H1 (cell line): Measurements from ENCODE around the gene SLC2A10. TPM values are rescaled to one million over a fixed set of nuclear protein-coding genes. Genes with fewer than 3 reads are reported as not detected.

Source experiments
- CTCF ChIA-PET: fragments of 300-600 bp; sonication (Branson Sonifier 250); formaldehyde crosslinking; loops from one replicate; lab custom pipeline; 2021; ENCODE audit not compliant: partially characterized antibody; lab: Charles Lee
- POLR2A ChIA-PET: fragments of 300-600 bp; sonication (Branson Sonifier 250); formaldehyde crosslinking; loops from one replicate; lab custom pipeline; 2021; ENCODE audit warnings: inconsistent platforms; ENCODE audit not compliant: partially characterized antibody; lab: Charles Lee
- DNase-seq, 2 experiments: peaks; one replicate each; pipeline versions ENCODE4 v3.0.0 to v3.0.0-alpha.2; 2010 to 2022; ENCODE audit warnings: low spot score in 2 of 2, low read depth in 1 of 2, mixed read lengths in 1 of 2
- FAIRE-seq: peaks from 2 replicates; lab custom pipeline; 2011; peaks lifted over from hg19 to GRCh38; lab: Jason Lieb, UNC
- H2AFZ ChIP-seq: 2 replicates; pipeline ENCODE4 v1.8.1; 2012; ENCODE audit warnings: low read length, inconsistent platforms
- H2AK5ac ChIP-seq: 2 replicates; pipeline ENCODE4 v1.6.1; 2013; ENCODE audit warnings: low read depth, low read length
- H2BK120ac ChIP-seq: replicated peaks from 2 replicates; pipeline ENCODE3; 2013; ENCODE audit warnings: low read depth, low read length, inconsistent platforms
- H2BK12ac ChIP-seq: 2 replicates; pipeline ENCODE4 v1.6.1; 2013; ENCODE audit warnings: low read depth, low read length
- H2BK15ac ChIP-seq: 2 replicates; pipeline ENCODE4 v1.6.1; 2013; ENCODE audit warnings: low read length
- H2BK20ac ChIP-seq: 2 replicates; pipeline ENCODE4 v1.6.1; 2013; ENCODE audit warnings: low read length
- H2BK5ac ChIP-seq: 2 replicates; pipeline ENCODE4 v1.6.1; 2013; ENCODE audit warnings: low read depth, low read length
- H3K14ac ChIP-seq: 2 replicates; pipeline ENCODE4 v1.6.1; 2013; ENCODE audit warnings: inconsistent platforms; ENCODE audit not compliant: insufficient read length
- H3K18ac ChIP-seq: 2 replicates; pipeline ENCODE4 v1.6.1; 2013; ENCODE audit warnings: low read length; ENCODE audit errors: extremely low read depth
- H3K23ac ChIP-seq: 2 replicates; pipeline ENCODE4 v1.6.1; 2013; ENCODE audit warnings: inconsistent platforms; ENCODE audit not compliant: insufficient read length
- H3K23me2 ChIP-seq: 2 replicates; pipeline ENCODE4 v1.6.1; 2013; ENCODE audit warnings: low read depth, low read length
- H3K27ac ChIP-seq: 2 replicates; pipeline ENCODE4 v1.6.1; 2011; ENCODE audit warnings: low read depth, low read length, inconsistent platforms
- H3K27me3 ChIP-seq, 4 experiments: replicated peaks in 1 of 4; 1 replicate in 1 of 4; 2 replicates in 3 of 4; pipeline versions ENCODE4 v1.6.1 to v1.8.1; 2011 to 2013; ENCODE audit warnings: low read length in 3 of 4, mild to moderate bottlenecking in 3 of 4, inconsistent platforms in 2 of 4, mixed read lengths in 2 of 4, moderate library complexity in 1 of 4; ENCODE audit not compliant: control insufficient read depth in 3 of 4, insufficient read depth in 3 of 4; ENCODE audit errors: extremely low read depth in 1 of 4
- H3K36me3 ChIP-seq, 4 experiments: 2 replicates each; pipeline versions ENCODE4 v1.6.1 to v1.8.1; 2011 to 2013; ENCODE audit warnings: mild to moderate bottlenecking in 4 of 4, low read length in 3 of 4, moderate library complexity in 2 of 4, control low read depth in 1 of 4, inconsistent platforms in 1 of 4; ENCODE audit not compliant: insufficient read depth in 4 of 4, control insufficient read depth in 2 of 4
- H3K4ac ChIP-seq: replicated peaks from 2 replicates; pipeline ENCODE3; 2013; ENCODE audit warnings: low read length, low read depth, mixed read lengths, inconsistent platforms; ENCODE audit not compliant: insufficient read length
- H3K4me1 ChIP-seq, 4 experiments: replicated peaks in 1 of 4; 1 replicate in 1 of 4; 2 replicates in 3 of 4; pipeline versions ENCODE4 v1.6.1 to v1.8.1; 2011 to 2013; ENCODE audit warnings: low read length in 3 of 4, inconsistent platforms in 2 of 4, mixed read lengths in 1 of 4; ENCODE audit not compliant: insufficient read depth in 4 of 4, control insufficient read depth in 3 of 4
- H3K4me2 ChIP-seq, 2 experiments: 2 replicates each; pipeline versions ENCODE4 v1.6.1 to v1.8.1; 2011 to 2013; ENCODE audit warnings: low read depth in 2 of 2, low read length in 2 of 2, control low read depth in 1 of 2, inconsistent platforms in 1 of 2, mild to moderate bottlenecking in 1 of 2; ENCODE audit not compliant: insufficient read depth in 1 of 2
- H3K4me3 ChIP-seq, 4 experiments: fragments of 200-600, 300-600 bp in 1 of 4; sonication (generic), shearing (Covaris generic), sonication (Bioruptor Twin) in 1 of 4; 2 replicates each; pipeline versions ENCODE4 v1.5.1 to v1.8.1; 2011 to 2016; ENCODE audit warnings: low read length in 4 of 4, low read depth in 3 of 4, control low read depth in 2 of 4, inconsistent platforms in 2 of 4, mild to moderate bottlenecking in 2 of 4, mixed read lengths in 1 of 4, moderate library complexity in 1 of 4; ENCODE audit not compliant: insufficient read depth in 2 of 4; ENCODE audit errors: extremely low read depth in 1 of 4
- H3K56ac ChIP-seq: replicated peaks from 2 replicates; pipeline ENCODE3; 2013; ENCODE audit warnings: low read depth, mild to moderate bottlenecking, mixed read lengths, low read length, inconsistent platforms; ENCODE audit not compliant: insufficient read length
- H3K79me1 ChIP-seq: 2 replicates; pipeline ENCODE4 v1.6.1; 2013; ENCODE audit warnings: low read depth, low read length, control low read depth
- H3K79me2 ChIP-seq, 2 experiments: 2 replicates each; pipeline versions ENCODE4 v1.6.1 to v1.8.1; 2012 to 2013; ENCODE audit warnings: low read length in 2 of 2, mild to moderate bottlenecking in 2 of 2, inconsistent platforms in 1 of 2; ENCODE audit not compliant: insufficient read depth in 2 of 2, control insufficient read depth in 1 of 2
- H3K9ac ChIP-seq, 4 experiments: replicated peaks in 1 of 4; 1 replicate in 1 of 4; 2 replicates in 3 of 4; pipeline versions ENCODE4 v1.6.1 to v1.8.1; 2011 to 2013; ENCODE audit warnings: low read depth in 3 of 4, low read length in 3 of 4, control low read depth in 2 of 4, mild to moderate bottlenecking in 2 of 4, moderate library complexity in 2 of 4, inconsistent platforms in 1 of 4; ENCODE audit errors: extremely low read depth in 1 of 4
- H3K9me3 ChIP-seq, 2 experiments: 2 replicates each; pipeline versions ENCODE4 v1.6.1 to v1.8.1; 2012 to 2013; ENCODE audit warnings: mild to moderate bottlenecking in 2 of 2, moderate library complexity in 2 of 2, control low read depth in 1 of 2, inconsistent platforms in 1 of 2, low read depth in 1 of 2, low read length in 1 of 2, mixed read lengths in 1 of 2; ENCODE audit not compliant: insufficient read depth in 2 of 2
- H4K20me1 ChIP-seq, 2 experiments: replicated peaks in 1 of 2; 2 replicates each; pipeline versions ENCODE3 to v1.8.1; 2011 to 2013; ENCODE audit warnings: inconsistent platforms in 2 of 2, low read length in 2 of 2, mild to moderate bottlenecking in 1 of 2; ENCODE audit not compliant: insufficient read depth in 2 of 2, control insufficient read depth in 1 of 2
- H4K5ac ChIP-seq: 2 replicates; pipeline ENCODE4 v1.6.1; 2013; ENCODE audit warnings: low read length, low read depth, mixed read lengths, inconsistent platforms; ENCODE audit not compliant: insufficient read length
- H4K8ac ChIP-seq: 2 replicates; pipeline ENCODE4 v1.8.0; 2013; ENCODE audit warnings: mild to moderate bottlenecking, moderate library complexity, low read length, inconsistent platforms; ENCODE audit not compliant: insufficient read depth; ENCODE audit errors: extremely low read depth
- H4K91ac ChIP-seq: replicated peaks from 2 replicates; pipeline ENCODE3; 2013; ENCODE audit warnings: low read length, mixed read lengths, inconsistent platforms; ENCODE audit not compliant: insufficient read length
- BCL11A ChIP-seq, 2 experiments: IDR thresholded peaks; one replicate each; pipeline ENCODE4 v1.6.1; 2011; ENCODE audit warnings: low read depth in 2 of 2, low read length in 2 of 2, mild to moderate bottlenecking in 2 of 2
- BRCA1 ChIP-seq: IDR thresholded peaks from 2 replicates; pipeline ENCODE4 v1.6.1; 2012; ENCODE audit warnings: low read depth, low read length, improper control_type of control experiment
- CREB1 ChIP-seq: IDR thresholded peaks from 2 replicates; pipeline ENCODE4 v1.6.1; 2012; ENCODE audit warnings: inconsistent platforms
- EGR1 ChIP-seq: IDR thresholded peaks from 2 replicates; pipeline ENCODE4 v1.6.1; 2011; ENCODE audit warnings: low read depth, low read length, borderline replicate concordance
- EP300 ChIP-seq, 2 experiments: IDR thresholded peaks; 1 replicate in 1 of 2; 2 replicates in 1 of 2; pipeline ENCODE4 v1.6.1; 2011 to 2012; ENCODE audit warnings: low read depth in 2 of 2, low read length in 2 of 2, mild to moderate bottlenecking in 2 of 2, borderline replicate concordance in 1 of 2, inconsistent platforms in 1 of 2, moderate library complexity in 1 of 2
- GTF2F1 ChIP-seq: IDR thresholded peaks from 2 replicates; pipeline ENCODE4 v1.6.1; 2012; ENCODE audit warnings: low read depth, low read length, improper control_type of control experiment, borderline replicate concordance
- NRF1 ChIP-seq: IDR thresholded peaks from 2 replicates; pipeline ENCODE4 v1.6.1; 2011; ENCODE audit warnings: mild to moderate bottlenecking, low read depth, low read length, improper control_type of control experiment
- RFX5 ChIP-seq: IDR thresholded peaks from 2 replicates; pipeline ENCODE4 v1.6.1; 2011; ENCODE audit warnings: low read depth, low read length, improper control_type of control experiment, borderline replicate concordance
- SIN3A ChIP-seq, 2 experiments: IDR thresholded peaks in 1 of 2; conservative IDR thresholded peaks in 1 of 2; 2 replicates each; pipeline ENCODE4 v1.6.1; 2011 to 2012; ENCODE audit warnings: low read length in 2 of 2, improper control_type of control experiment in 1 of 2, low read depth in 1 of 2, mild to moderate bottlenecking in 1 of 2
- TCF12 ChIP-seq: IDR thresholded peaks from 2 replicates; pipeline ENCODE4 v1.6.1; 2011; ENCODE audit warnings: low read depth, mild to moderate bottlenecking, low read length
- WGBS, 2 experiments: shearing (Covaris generic) in 1 of 2; methylation state at CpG; one replicate each; pipeline versions ENCODE4 v1.1.6 to v1.1.7; 2013 to 2015; ENCODE audit warnings: low lambda C conversion rate in 2 of 2, mixed read lengths in 2 of 2, inconsistent platforms in 1 of 2, low coverage in 1 of 2, missing lambda C conversion rate in 1 of 2; ENCODE audit not compliant: insufficient replicate concordance in 2 of 2, insufficient coverage in 1 of 2, insufficient read length in 1 of 2; ENCODE audit errors: extremely low coverage in 1 of 2, missing lambda C conversion rate in 1 of 2; 5-methylcytosine and 5-hydroxymethylcytosine counted together
- polyA plus RNA-seq, 7 experiments: library from polyadenylated mRNA; depleted of rRNA in 3 of 7; stranded (reverse) in 5 of 7; unstranded in 2 of 7; fragments of >200 nt in 5 of 7; fragments of 200-250 nt in 2 of 7; gene quantifications; 1 replicate in 5 of 7; 2 replicates in 1 of 7; 4 replicates in 1 of 7; pipeline versions ENCODE4 v1.2.1 to v1.2.3, GENCODE V29; 2011 to 2013; ENCODE audit warnings: missing spikeins in 2 of 7, mixed read lengths in 2 of 7
- total RNA-seq: library from RNA; stranded (reverse); fragmentation: NEBNext Ultra II Directional; extraction: Animal tissue kit (Norgen Biotek cat#: 25700); gene quantifications from 2 replicates; pipeline ENCODE4 v1.2.1, GENCODE V29; 2021
- TF ChIP-seq, protein P1 (sequence below), 3 experiments: IDR thresholded peaks; 1 replicate in 2 of 3; 2 replicates in 1 of 3; pipeline versions ENCODE4 v1.5.1 to v1.6.1; 2011; ENCODE audit warnings: low read length in 3 of 3, mild to moderate bottlenecking in 3 of 3, inconsistent platforms in 2 of 3, low read depth in 1 of 3, moderate library complexity in 1 of 3; ENCODE audit not compliant: insufficient read depth in 1 of 3; ENCODE audit errors: control extremely low read depth in 1 of 3

Gene SLC2A10
- total and polyA plus RNA-seq, 2 of the 8 experiments (the other 6 are each of a cell fraction or from before 2014, with no cell fraction given), result 9.0 to 9.7 TPM

DNA sequence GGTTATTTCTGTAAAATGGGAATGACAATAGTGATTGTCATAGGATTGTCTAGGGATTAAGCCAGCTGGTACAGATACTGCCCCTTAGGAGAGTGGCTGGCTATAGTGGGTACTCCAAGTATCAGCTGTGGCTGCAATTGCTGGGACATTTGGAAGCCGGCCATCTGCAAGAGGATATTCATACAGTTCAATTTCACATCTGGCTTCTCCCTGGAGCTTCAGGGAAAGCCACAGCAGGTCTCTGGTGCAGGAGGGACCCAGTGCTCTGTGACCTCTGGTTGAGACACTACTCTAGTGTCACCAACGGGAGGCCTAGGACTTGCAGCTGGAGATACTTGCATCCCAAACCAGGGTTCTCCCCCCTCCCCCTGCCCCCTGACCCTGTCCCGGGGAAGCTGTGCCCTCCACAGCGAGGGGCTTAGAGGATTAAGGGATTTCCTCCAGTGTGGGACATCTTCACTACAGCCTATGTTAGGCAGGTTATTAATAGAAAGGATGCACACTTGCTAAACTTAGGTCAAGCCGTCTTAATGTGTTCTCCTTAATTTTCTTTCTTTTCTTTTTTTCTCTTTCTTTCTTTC lies 2.7 kb downstream of the SLC2A10 start:
- no peak overlapping the region for H3K27ac ChIP-seq
- no peak overlapping the region for H2AFZ ChIP-seq
- H2BK120ac ChIP-seq, result no peak overlapping the region
- no peak overlapping the region for H2BK15ac ChIP-seq
- no peak overlapping the region for H3K14ac ChIP-seq
- peaks cover 9% of the 10 kb centered on the region for H3K23me2 ChIP-seq
- no peaks in the 10 kb centered on the region for H4K20me1 ChIP-seq
- no peak overlapping the region for H3K23ac ChIP-seq
- H3K18ac ChIP-seq, result no peak overlapping the region
- peaks cover 0 to under 1% of the 10 kb centered on the region in 2 experiments; a peak in 1 of 4 replicates for H3K9me3 ChIP-seq
- no peaks in the 10 kb centered on the region; a peak in 2 of 7 replicates for H3K27me3 ChIP-seq
- H3K56ac ChIP-seq, result no peak overlapping the region
- no peak for FAIRE-seq
- H3K79me1 ChIP-seq, result peaks cover 2% of the 10 kb centered on the region; the same call in 1 of the 2 replicates
- no peak overlapping the region for H3K4ac ChIP-seq
- 88% methylated on average over 3 of the region's 5 CpGs; no CpG with 5 or more reads in 1 of the 2 experiments for WGBS, 2 experiments
- no peak overlapping the region for H2AK5ac ChIP-seq
- H3K9ac ChIP-seq, result no peak overlapping the region
- ChIA-PET POLR2A (interaction anchor here (1.4 to 1.9 kb wide), 2 partner anchors 14 to 198 kb away, joined by 4 read pairs; partner anchors contain the start of gene ZNF334), CTCF (no interaction called here)
- no peak overlapping the region for H4K8ac ChIP-seq
- no peak overlapping the region for H4K5ac ChIP-seq
- no peak overlapping the region for H2BK20ac ChIP-seq
- no peak overlapping the region for H4K91ac ChIP-seq
- H2BK12ac ChIP-seq, result no peak overlapping the region
- H3K4me1 ChIP-seq, result peaks cover 0 to 16% (median 6%) of the 10 kb centered on the region in 4 experiments; a peak in 6 of 7 replicates
- H3K4me2 ChIP-seq, result no peak overlapping the region
- H3K79me2 ChIP-seq, result no peaks in the 10 kb centered on the region
- no peak overlapping the region for H3K4me3 ChIP-seq
- H3K36me3 ChIP-seq, result no peaks in the 10 kb centered on the region
- no peak overlapping the region for H2BK5ac ChIP-seq
- no peak for DNase-seq
- TF ChIP-seq TCF12 (no peak), NRF1 (no peak), BRCA1 (no peak), GTF2F1 (no peak), SIN3A (conservative IDR thresholded peaks at IDR 0.05 in 1 of 2, IDR thresholded peaks at IDR 0.05 in 1 of 2; ENCODE audit: low read depth in 1 of 2, low read length in 2 of 2) (no peak), CREB1 (no peak), EP300 (IDR thresholded peaks at IDR 0.05; ENCODE audit: borderline replicate concordance in 1 of 2, low read depth in 2 of 2, low read length in 2 of 2) (no peak), RFX5 (no peak), EGR1 (no peak), BCL11A (IDR thresholded peaks at IDR 0.05; ENCODE audit: low read depth in 2 of 2, low read length in 2 of 2) (no peak)
- TF ChIP-seq, protein P1, sequence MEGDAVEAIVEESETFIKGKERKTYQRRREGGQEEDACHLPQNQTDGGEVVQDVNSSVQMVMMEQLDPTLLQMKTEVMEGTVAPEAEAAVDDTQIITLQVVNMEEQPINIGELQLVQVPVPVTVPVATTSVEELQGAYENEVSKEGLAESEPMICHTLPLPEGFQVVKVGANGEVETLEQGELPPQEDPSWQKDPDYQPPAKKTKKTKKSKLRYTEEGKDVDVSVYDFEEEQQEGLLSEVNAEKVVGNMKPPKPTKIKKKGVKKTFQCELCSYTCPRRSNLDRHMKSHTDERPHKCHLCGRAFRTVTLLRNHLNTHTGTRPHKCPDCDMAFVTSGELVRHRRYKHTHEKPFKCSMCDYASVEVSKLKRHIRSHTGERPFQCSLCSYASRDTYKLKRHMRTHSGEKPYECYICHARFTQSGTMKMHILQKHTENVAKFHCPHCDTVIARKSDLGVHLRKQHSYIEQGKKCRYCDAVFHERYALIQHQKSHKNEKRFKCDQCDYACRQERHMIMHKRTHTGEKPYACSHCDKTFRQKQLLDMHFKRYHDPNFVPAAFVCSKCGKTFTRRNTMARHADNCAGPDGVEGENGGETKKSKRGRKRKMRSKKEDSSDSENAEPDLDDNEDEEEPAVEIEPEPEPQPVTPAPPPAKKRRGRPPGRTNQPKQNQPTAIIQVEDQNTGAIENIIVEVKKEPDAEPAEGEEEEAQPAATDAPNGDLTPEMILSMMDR (IDR thresholded peaks at IDR 0.05; ENCODE audit: control extremely low read depth in 1 of 3, insufficient read depth in 1 of 3, low read depth in 1 of 3, low read length in 3 of 3), result no peak
